NCI-H128 (cell line): ENCODE measurements around the gene PCDH7.

Source experiments
- DNase-seq: peaks from one replicate; lab custom pipeline; 2025; ENCODE audit not compliant: unreplicated experiment; lab: John Stamatoyannopoulos, UW

PCDH7 gene

GRCh38 chr4:30725562-30725961, 5.4 kb downstream of the PCDH7 start:
- no peak for DNase-seq

GRCh38 chr4:30726090-30726675, 6.0 kb downstream of the PCDH7 start:
- DNase-seq: no peak

GRCh38 chr4:30727409-30727808, 7.2 kb downstream of the PCDH7 start:
- DNase-seq: no peak

GRCh38 chr4:30728311-30728710, 8.1 kb downstream of the PCDH7 start:
- no peak for DNase-seq

- no peak for DNase-seq
Observed at GRCh38 chr4:30743897-30744296, 23.7 kb downstream of the PCDH7 start.

- DNase-seq: no peak
Observed at GRCh38 chr4:30744386-30744785, 24.2 kb downstream of the PCDH7 start.

GRCh38 chr4:30744957-30745640, 24.9 kb downstream of the PCDH7 start:
- no peak for DNase-seq

- DNase-seq: no peak
Observed at GRCh38 chr4:30746735-30747134, 26.6 kb downstream of the PCDH7 start.

- no peak for DNase-seq
Observed at GRCh38 chr4:30753316-30753715, 33.1 kb downstream of the PCDH7 start.

- no peak for DNase-seq
Observed at GRCh38 chr4:30754021-30754420, 33.9 kb downstream of the PCDH7 start.

- DNase-seq: no peak
Observed at GRCh38 chr4:30755346-30755745, 35.2 kb downstream of the PCDH7 start.

- DNase-seq: no peak
Observed at GRCh38 chr4:30756553-30756952, 36.4 kb downstream of the PCDH7 start.

GRCh38 chr4:30757357-30757756, 37.2 kb downstream of the PCDH7 start:
- DNase-seq: no peak

GRCh38 chr4:30760551-30760950, 40.4 kb downstream of the PCDH7 start:
- DNase-seq: no peak

GRCh38 chr4:30763321-30763727, 43.2 kb downstream of the PCDH7 start:
- no peak for DNase-seq

GRCh38 chr4:30765022-30765421, 44.9 kb downstream of the PCDH7 start:
- DNase-seq: no peak

- no peak for DNase-seq
Observed at GRCh38 chr4:30767147-30767845, 47.1 kb downstream of the PCDH7 start.

- DNase-seq: no peak
Observed at GRCh38 chr4:30768277-30768676, 48.1 kb downstream of the PCDH7 start.

GRCh38 chr4:30769093-30769492, 48.9 kb downstream of the PCDH7 start:
- DNase-seq: no peak

GRCh38 chr4:30770049-30770549, 49.9 kb downstream of the PCDH7 start:
- DNase-seq: no peak

GRCh38 chr4:30770812-30771211, 50.6 kb downstream of the PCDH7 start:
- no peak for DNase-seq

GRCh38 chr4:30776451-30776850, 56.3 kb downstream of the PCDH7 start:
- no peak for DNase-seq
